GM19193 (cell line): Measurements from ENCODE around the gene CTNS.

ENCODE experiments used
- POLR2A ChIP-seq: IDR thresholded peaks from 4 replicates; pipeline ENCODE4 v1.6.1; 2011; ENCODE audit not compliant: insufficient read depth, insufficient read length; ENCODE audit errors: extremely low read depth

Gene CTNS

DNA sequence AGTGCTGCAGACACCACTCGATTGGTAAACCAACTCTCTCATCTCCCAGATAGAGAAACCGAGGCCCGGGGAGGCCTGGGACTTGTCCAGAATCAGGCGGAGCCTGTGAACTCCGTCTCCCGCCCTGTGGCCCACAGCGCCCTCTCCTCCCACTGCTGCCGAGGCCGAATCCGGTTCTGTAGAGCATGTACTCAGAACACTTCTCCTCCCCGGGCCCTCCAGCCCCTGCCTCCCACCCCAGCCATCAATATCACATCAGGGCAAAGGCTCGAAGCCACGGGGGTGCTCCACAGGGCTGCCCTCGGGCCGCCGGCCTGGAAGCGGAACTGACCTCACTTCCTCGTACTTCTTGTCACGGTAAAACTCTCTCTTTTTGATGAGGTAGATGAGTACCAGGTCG, 45.0 kb downstream of the CTNS start:
- TF ChIP-seq POLR2A: no peak

DNA sequence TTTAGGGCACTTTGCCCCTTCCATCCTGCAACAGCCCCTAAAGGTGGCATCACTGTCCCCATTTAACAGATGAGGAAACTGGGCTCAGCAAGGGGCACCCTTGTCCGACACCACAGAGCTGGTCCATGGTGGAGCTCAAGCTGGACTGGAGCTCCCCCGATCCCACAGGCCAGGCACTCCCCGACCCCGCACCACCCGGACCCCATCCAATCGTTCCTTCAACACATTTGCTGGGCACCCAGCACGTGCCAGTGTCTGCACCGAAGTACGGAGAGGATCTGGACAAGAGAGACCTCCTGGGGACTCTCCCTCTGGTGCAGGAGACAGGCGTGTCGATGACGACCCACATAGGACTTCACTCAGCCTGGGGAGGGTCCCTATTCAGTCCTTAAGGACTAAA, 45.5 kb downstream of the CTNS start:
- no peak for TF ChIP-seq POLR2A

DNA sequence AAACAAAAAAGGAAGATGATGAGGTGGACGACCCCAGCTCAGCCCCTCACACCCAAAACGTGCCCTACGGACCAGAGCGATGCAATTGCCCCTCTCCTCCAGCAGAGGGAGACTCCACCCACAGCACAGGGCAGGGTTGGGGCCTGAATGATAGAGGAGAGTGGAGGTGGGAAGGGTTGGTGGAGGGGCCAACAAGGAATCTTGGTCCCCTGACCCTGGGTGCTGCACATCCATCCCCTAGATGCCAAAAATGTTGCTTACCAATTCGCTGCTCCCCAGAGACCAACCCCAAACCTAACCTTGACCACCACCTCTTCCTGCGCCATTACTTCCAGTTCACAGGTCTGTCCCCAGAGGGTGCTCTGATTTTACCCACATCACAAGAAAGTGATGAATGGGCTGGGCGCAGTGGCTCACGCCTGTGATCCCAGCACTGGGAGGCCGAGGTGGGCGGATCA, 46.5 kb downstream of the CTNS start:
- TF ChIP-seq POLR2A: no peak

DNA sequence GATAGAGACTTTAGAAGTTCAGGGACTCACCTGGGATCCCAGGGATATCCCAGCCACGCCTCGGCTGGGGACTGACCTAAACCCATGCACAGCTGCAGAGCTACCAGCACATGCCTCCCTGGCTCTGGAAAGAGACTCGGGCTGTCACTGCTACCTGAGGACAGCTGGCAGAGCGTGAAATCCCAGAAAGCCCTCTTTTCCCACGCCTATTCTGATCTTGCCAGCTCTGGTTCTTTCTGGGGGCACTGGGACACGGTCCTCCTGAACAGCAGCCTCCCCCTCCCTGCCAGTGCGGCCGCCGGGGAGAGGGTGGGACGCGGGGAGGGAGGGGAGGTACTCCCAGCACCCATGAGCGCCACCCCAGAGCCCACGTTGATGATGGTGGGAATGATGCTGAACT, 48.6 kb downstream of the CTNS start:
- TF ChIP-seq POLR2A: no peak

DNA sequence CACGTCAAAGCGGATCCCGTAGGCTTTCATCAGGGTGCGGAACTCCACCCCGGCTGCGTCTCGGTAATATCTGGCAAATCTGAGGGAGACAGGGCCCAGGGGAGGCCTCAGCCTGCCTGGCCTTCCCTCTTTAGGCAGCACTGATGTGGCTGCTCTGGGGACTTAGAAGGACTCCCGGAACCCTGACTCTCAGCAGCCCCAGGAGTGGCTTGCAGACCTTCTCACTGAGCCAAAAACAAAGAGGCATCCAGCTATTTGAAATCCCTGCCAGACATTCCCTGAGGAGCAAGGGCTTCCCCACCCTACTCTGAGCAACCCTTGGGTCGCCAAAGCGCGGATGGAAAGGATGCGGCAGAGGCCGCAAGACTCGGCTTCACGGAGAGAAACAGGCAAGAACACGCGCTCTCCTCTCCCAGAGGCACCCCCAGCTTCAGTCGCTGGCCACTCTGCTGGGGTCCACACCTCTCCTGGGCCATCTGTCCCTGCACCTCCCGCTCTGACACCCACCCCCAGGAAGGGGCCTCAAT, 51.5 kb downstream of the CTNS start:
- no peak for TF ChIP-seq POLR2A

DNA sequence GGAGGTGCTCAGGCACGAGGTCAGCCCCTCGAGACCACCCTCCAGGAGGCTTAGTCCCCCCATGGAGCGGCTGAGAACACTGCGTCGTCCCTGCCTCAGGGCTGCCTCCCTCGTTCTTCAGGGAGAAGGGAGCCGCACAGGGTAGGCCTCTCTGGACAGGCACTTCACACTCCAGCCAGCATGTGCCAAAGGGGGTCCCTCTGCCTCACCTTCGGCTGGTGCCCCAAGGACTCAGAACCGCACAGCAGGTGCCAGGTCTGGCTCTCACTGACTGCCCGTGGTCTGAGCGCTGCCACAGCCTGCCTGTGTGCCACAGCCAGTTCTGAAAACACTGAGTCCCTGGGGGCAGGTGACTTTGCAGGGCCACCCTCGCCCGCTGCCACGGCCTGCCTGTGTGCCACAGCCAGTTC, 52.3 kb downstream of the CTNS start:
- no peak for TF ChIP-seq POLR2A

DNA sequence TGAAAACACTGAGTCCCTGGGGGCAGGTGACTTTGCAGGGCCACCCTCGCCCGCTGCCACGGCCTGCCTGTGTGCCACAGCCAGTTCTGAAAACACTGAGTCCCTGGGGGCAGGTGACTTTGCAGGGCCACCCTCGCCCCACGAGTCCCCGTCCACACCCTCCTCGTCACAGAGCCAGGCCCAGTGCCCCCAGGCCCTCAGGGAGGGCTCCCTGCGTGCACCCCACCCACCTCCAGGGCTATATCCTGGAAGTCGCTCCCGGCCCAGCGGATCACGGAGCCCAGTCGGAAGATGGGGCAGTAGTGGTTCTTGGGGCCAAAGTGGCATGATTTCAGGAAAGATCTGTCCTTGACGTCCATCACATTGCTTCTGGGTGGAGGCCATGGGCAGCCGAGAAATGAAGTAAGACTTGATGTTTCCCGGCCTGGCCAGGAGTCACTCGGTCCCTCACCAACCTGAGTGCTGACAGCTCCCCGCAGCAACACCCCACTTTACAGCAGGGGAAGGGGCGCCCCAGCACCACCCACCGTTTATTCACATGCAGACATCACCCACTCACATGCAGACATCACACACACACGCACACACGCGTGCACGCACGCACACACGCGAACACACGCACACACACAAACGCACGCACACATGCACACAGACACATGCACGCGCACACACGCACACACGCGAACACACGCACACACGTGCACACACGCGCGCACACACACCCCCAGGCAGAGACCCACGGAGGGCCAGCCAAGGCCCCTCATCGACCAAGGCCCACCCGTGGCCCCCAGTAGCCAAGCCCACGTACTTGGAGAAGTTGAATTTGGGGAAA, 52.9 kb downstream of the CTNS start:
- no peak for TF ChIP-seq POLR2A

DNA sequence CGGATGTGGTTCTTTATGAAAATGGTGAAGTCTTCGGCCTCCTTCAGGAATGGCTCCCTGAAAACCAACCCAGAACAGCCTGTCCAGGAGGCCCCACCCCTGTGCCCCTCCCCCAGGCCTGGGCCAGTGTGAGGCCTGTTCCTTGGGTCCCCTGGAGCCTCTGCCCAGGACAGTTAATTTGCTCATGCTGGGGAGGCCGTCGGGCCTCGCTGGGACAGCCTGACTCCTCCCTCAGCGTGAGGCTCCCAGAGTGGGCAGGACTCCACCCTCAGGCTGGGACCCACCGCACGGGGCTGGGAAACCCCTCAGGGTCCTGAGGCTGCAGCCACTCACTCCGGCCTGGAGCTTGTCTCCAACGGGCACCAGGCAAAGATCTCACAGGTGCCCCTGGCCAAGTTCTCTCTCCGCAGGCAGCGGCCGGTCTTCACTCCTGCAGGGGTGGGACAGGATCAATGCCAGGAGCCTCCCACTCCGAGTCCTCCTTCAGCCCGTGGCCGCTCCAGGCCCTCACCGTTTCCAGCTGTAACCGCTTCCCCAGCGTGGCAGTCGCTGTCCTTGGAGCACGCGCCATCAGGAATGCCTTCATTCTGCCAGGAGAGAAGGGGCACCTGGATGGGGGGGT, 53.6 kb downstream of the CTNS start:
- TF ChIP-seq POLR2A: no peak

DNA sequence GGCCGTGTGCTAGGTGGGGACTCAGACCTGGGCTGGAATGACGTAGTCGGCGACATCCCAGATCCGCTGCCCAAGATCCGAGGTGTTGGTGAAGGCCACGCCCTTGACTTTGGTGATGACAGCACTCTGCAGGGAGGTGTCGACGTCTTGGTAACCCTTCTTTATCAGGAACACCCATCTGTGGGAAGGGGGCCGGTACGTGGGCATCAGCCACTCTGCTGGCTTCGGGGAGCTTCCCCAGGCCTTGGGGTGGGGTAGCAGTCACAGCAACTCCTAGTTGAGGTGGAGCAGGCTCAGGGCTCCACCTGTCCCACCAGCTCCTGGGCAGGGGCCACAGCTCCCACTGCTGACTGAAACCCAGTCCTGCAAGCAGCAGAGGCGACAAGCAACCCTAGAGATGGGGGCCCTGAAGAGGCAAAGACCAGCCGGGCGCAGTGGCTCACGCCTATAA, 55.1 kb downstream of the CTNS start:
- TF ChIP-seq POLR2A: no peak

DNA sequence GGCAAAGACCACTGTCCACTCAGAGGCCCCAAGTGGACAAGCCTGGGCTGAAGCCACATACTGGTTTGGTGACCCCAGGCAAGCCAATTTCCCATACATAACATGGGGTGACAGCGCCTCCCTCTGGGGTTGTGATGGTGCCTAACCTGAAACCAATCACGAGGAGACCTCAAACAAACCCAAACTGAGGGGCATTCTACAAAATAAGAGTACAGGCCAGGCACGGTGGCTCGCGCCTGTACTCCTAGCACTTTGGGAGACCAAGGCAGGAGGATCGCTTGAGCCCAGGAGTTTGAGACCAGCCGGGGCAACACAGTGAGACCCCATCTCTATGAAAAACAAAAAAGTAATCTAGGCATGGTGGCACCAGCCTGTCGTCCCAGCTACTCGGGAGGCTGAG, 55.8 kb downstream of the CTNS start:
- TF ChIP-seq POLR2A: no peak

DNA sequence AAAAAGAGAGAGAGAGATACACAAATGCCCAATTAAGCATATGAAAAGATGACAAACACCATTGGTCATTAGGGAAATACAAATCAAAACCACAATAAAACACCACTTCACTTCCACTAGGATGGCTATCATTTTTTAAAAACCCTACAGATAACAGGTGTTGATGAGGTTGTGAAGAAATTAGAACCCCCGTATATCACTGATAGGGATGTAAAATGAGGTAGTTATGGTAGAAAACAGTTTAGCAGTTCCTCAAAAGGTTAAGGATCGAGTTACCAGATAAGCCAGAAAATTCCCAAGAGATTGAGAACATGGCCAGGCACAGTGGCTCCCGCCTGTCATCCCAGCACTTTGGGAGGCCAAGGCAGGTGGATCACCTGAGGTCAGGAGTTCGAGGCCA, 56.6 kb downstream of the CTNS start:
- TF ChIP-seq POLR2A: no peak

DNA sequence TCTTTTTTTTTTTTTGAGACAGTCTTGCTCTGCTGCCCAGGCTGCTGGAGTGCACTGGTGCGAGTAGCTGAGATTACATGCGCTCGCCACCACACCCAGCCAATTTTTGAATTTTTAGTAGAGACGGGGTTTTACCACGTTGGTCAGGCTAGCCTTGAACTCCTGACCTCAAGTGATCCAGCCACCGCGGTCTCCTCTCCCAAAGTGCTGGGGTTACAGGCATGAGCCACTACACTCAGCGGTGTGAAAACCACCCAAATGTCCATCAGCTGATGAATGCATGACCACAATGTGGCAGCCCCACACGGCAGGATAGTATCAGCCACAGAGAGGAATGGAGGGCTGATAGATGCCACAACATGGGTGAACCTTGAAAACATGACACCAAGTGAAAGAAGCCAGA, 57.3 kb downstream of the CTNS start:
- TF ChIP-seq POLR2A: no peak

DNA sequence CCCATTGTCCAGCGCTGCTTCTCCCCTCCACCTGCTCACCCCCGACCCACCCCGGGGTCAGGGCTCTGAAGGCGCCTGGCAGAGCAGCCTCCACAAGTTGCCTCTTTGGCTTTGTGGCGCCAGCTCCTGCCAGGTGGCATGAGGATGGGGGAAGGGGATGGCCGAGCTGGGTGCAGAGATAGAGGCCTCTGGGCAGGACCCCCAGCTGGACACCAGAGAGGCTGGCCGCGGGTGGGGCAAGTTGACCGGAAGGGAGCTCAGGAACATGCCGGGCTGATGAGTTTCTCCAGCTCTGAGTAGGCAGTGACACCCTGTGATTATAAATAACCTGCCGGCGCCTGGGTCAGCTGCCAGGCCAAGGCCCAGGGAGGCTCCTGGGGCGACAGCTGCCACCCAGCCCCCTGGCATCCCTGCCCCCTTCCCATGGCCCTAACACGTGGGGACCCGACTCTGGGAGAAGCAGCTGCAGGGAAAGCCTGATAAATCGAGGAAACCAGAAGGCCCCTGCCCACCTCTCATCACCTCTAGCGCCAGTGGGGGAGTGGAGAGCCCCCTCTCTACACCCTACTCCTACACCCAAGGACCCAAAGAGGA, 58.7 kb downstream of the CTNS start:
- TF ChIP-seq POLR2A: no peak

DNA sequence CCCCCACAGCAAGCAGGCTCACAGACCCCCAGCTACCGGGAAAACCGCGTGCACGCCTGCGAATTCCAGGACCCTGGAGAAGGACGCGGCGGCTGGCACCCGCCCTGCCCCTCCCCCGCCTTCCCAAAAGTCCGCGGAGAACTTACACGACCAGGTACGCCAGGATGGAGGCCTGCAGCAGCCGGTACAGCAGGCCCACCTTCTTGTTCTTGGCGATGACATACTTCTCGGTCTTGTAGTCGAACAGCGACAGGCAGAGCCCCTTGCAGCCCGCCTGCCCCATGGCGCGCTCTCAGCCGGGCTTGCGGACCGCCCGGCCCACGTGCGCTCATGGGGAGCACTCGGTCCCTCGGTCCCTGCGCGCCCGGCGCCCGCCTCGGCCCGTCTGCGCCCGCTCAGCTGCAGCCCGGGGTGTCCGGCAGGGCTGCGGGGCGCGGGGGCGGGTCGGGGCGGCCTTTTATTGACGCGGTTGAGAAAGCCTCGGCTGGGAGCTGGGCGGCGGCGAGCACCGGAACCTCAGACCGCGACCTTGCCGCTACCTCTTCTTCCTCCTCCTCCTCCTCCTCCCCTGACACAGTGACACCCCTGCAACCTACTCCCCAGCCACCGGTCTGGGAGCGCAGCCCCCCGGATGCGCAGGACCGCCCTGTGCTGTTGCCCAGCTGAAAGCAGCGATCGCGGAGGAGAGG, 59.3 kb downstream of the CTNS start, which contains the start of gene P2RX5:
Gene P2RX5 (minus strand): TSS at position 433 of the 689 bp plus-strand sequence. CDS start 150 bp downstream, at position 283.
- peak; percentile 79 for TF ChIP-seq POLR2A

DNA sequence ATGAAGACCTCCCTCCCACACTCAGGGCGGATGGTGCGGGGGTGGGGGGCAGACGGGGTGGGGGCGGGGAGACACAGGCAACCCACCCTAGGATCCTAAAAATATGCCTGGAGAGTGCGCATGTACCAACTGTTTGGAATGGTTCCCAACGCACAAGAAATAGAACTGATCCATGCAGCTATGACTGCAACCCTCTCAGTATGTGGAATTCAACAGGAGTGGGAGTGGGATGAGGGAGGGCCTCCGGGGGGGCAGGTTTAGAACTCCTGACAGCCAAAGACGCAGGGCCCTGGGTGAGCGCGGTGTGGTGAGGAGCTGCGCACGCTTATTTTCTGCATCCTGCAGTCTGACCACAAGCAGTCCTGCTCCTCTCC, 60.5 kb downstream of the CTNS start:
- no peak for TF ChIP-seq POLR2A
